ENCODE data around the gene MUC7. TPM values are rescaled to one million over a fixed set of nuclear protein-coding genes. Genes with fewer than 3 reads are reported as not detected.

MUC7 gene
- total RNA-seq, 1 experiment from 2014 or later, result not detected

DNA sequence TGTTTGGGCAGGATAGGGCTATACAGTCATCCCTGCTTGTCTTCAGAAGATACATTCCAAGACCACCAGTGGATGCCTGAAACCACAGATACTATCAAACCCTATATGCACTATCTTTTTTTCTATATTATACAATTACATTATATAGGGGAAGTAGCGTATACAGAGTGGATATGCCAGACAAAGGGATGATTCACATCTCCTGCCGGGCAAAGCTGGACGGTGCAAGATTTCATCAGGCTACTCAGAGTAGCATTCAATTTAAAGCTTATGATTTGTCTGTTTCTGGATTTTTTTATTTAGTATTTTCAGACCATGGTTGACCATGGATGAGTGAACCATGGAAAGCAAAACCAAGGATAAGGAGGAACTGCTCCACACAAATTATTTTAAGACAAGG, 39.4 kb downstream of the MUC7 start:
- CTCF ChIA-PET, result no interaction called here
- Mint-ChIP-seq H3K36me3 (no peaks in the 10 kb centered on the region), H3K4me3 (no peak overlapping the region), H3K27me3 (ENCODE audit: low read depth) (no peaks in the 10 kb centered on the region), H3K9me3 (no peaks in the 10 kb centered on the region), H3K4me1 (no peaks in the 10 kb centered on the region), H3K27ac (no peak overlapping the region)
- TF ChIP-seq FOXP4 (CRISPR knock-in tag; IDR thresholded peaks at IDR 0.05) (no peak), ZNF317 (CRISPR knock-in tag; IDR thresholded peaks at IDR 0.05; ENCODE audit: borderline replicate concordance, low read depth) (no peak), SP1 (CRISPR knock-in tag; conservative IDR thresholded peaks at IDR 0.05) (no peak), MLX (CRISPR knock-in tag; IDR thresholded peaks at IDR 0.05) (no peak), CREB1 (CRISPR knock-in tag; IDR thresholded peaks at IDR 0.05) (no peak), TEAD1 (CRISPR knock-in tag; IDR thresholded peaks at IDR 0.05) (no peak), HMGA2 (CRISPR knock-in tag; IDR thresholded peaks at IDR 0.05) (no peak), GRHL2 (CRISPR knock-in tag; IDR thresholded peaks at IDR 0.05; ENCODE audit: insufficient replicate concordance, severe bottlenecking) (no peak), ZNF512 (CRISPR knock-in tag; IDR thresholded peaks at IDR 0.05; ENCODE audit: borderline replicate concordance) (no peak), SMAD3 (CRISPR knock-in tag; IDR thresholded peaks at IDR 0.05; ENCODE audit: borderline replicate concordance) (no peak), ELF4 (CRISPR knock-in tag; IDR thresholded peaks at IDR 0.05; ENCODE audit: low read depth) (no peak), MXD4 (CRISPR knock-in tag; IDR thresholded peaks at IDR 0.05; ENCODE audit: borderline replicate concordance) (no peak), AFF4 (CRISPR knock-in tag; IDR thresholded peaks at IDR 0.05; ENCODE audit: borderline replicate concordance) (no peak), NR1H2 (CRISPR knock-in tag; IDR thresholded peaks at IDR 0.05) (no peak), ZBTB43 (CRISPR knock-in tag; IDR thresholded peaks at IDR 0.05) (no peak), FOXJ3 (CRISPR knock-in tag; IDR thresholded peaks at IDR 0.05; ENCODE audit: borderline replicate concordance) (no peak)
- TF ChIP-seq, protein P1, sequence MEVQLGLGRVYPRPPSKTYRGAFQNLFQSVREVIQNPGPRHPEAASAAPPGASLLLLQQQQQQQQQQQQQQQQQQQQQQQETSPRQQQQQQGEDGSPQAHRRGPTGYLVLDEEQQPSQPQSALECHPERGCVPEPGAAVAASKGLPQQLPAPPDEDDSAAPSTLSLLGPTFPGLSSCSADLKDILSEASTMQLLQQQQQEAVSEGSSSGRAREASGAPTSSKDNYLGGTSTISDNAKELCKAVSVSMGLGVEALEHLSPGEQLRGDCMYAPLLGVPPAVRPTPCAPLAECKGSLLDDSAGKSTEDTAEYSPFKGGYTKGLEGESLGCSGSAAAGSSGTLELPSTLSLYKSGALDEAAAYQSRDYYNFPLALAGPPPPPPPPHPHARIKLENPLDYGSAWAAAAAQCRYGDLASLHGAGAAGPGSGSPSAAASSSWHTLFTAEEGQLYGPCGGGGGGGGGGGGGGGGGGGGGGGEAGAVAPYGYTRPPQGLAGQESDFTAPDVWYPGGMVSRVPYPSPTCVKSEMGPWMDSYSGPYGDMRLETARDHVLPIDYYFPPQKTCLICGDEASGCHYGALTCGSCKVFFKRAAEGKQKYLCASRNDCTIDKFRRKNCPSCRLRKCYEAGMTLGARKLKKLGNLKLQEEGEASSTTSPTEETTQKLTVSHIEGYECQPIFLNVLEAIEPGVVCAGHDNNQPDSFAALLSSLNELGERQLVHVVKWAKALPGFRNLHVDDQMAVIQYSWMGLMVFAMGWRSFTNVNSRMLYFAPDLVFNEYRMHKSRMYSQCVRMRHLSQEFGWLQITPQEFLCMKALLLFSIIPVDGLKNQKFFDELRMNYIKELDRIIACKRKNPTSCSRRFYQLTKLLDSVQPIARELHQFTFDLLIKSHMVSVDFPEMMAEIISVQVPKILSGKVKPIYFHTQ (CRISPR knock-in tag; IDR thresholded peaks at IDR 0.05), result no peak
- TF ChIP-seq, protein P2, sequence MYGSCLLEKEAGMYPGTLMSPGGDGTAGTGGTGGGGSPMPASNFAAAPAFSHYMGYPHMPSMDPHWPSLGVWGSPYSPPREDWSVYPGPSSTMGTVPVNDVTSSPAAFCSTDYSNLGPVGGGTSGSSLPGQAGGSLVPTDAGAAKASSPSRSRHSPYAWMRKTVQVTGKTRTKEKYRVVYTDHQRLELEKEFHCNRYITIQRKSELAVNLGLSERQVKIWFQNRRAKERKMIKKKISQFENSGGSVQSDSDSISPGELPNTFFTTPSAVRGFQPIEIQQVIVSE (CRISPR knock-in tag; IDR thresholded peaks at IDR 0.05; ENCODE audit: borderline replicate concordance), result no peak
- POLR2A ChIA-PET, result interaction anchor here (0.6 kb wide), 1 partner anchor 36 kb away, joined by 3 read pairs; no protein-coding TSS in a partner anchor
- no peak for DNase-seq (ENCODE audit: low spot score)
- no peak for ATAC-seq
